Measurements from ENCODE around the gene ARHGAP19.

DNA sequence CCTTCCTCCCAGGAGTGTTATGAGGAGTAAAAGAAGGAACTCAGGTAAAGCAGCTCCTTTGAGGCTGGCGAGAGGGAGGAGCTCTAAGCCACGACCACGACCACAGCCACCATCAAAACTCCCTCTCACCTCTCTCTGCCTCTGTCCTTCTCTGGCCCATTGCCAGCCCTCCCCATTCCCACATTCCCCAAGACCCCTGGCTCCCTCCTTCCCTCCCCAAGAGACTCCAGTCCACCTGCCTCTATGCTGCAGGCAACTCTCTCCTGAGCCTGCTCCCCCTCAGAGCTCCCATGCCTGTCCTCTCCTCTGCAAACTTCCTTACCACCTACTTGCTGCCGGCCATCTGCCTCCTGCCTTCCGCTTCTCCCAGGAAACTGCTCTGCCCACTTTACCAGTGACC, 116.2 kb downstream of the ARHGAP19 start:
- no peak for TF ChIP-seq POLR2AphosphoS5 (IDR thresholded peaks at IDR 0.05)
- TF ChIP-seq, protein P1, sequence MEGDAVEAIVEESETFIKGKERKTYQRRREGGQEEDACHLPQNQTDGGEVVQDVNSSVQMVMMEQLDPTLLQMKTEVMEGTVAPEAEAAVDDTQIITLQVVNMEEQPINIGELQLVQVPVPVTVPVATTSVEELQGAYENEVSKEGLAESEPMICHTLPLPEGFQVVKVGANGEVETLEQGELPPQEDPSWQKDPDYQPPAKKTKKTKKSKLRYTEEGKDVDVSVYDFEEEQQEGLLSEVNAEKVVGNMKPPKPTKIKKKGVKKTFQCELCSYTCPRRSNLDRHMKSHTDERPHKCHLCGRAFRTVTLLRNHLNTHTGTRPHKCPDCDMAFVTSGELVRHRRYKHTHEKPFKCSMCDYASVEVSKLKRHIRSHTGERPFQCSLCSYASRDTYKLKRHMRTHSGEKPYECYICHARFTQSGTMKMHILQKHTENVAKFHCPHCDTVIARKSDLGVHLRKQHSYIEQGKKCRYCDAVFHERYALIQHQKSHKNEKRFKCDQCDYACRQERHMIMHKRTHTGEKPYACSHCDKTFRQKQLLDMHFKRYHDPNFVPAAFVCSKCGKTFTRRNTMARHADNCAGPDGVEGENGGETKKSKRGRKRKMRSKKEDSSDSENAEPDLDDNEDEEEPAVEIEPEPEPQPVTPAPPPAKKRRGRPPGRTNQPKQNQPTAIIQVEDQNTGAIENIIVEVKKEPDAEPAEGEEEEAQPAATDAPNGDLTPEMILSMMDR (IDR thresholded peaks at IDR 0.05): no peak
